GM15510 (cell line): ENCODE data around the gene NBPF3.

Experiments
- POLR2A ChIP-seq: IDR thresholded peaks from 3 replicates; pipeline ENCODE4 v1.6.1; 2011; ENCODE audit warnings: borderline replicate concordance; ENCODE audit not compliant: insufficient read length; ENCODE audit errors: extremely low read depth

The NBPF3 gene

DNA sequence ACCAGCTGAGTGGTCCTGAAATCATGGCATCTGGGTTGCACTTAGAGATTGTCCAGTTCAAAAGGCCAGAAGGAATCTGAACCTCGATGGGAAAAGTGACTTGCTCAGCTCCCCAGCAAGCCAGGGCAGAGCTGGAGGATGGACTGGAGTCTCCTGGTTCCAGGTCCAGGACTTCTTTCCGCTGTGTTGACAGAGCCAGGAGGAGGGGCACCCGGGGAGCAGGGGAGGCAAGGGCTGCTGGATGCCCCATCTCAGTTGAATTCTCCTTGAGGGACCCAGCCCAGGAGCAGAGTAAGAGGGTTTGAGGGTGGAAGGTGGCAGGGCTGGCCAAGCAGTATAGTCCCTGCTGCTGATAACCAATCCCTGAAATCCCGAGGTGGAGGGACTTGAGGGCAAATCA, 66.9 kb downstream of the NBPF3 start:
- TF ChIP-seq POLR2A = no peak

DNA sequence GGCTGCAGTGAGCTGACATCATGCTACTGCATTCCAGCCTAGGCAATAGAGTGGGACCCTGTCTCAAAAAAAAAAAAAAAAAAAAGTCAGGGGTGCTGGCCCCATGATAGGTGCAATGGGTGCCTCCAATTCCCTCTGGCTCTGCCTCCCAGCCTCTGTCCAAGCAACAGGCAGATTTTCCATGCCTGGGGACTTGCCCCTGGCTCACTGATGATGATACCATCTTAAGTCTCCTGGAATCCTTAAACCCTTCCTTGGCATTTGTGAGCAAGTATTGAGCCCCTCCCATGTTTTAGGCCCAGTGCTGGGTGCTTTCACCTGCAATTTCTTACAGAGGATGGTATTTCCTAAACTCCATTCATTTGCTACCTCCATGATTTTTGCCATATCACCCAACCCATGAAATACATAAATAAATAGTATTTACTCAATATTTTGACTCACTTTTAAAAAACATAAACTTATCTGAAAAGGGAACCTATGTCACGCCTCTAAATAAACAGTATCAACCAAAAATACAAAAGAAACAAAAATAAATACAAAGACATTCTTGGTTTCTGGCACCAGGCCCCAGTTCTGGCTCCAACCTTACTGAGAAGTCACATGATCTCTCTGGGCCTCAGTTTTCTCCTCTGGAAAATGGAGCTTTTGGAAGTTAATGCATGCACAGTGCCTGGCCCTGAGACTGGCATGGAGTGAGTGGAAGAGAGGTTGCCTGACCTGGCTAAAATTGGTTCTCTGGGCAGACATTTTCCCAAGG, 67.8 kb downstream of the NBPF3 start:
- TF ChIP-seq POLR2A = no peak

DNA sequence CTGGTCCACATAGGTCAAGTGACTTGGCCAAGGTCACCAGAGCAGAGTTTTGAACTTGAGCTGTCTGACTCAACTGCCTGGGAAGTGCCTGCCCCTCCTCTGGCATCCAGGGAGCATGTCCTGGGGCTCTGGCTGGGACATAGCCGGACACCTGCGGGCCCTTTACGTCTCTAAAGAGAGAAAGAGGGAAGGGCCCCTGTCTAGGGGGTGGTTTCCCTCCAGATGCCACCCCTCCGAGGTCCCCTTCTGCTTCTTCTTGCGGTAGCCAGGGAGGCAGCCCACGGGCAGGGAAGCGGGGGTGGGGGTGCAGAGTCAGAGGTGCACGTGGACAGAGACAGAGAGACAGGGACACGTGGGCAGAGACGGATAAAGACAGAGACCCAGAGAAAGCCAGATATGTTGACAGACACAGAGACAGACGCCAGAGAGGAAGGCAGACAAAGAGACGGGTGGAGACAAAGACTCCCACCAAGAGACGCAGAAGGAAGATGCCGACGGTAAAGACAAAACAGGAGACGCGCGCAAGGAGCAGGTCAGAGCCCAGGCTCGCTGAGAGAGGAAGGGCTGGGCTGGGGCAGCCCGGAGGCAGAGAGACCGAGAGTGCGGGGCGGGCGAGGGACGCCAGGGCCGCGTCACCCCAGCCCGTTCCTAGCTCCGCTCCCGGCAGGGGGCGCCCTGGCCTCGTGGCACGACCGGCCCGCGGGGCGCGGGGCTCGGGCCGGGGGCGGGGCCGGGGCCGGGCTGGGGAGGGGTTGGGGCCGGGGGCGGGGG, 68.8 kb downstream of the NBPF3 start:
- TF ChIP-seq POLR2A = no peak

DNA sequence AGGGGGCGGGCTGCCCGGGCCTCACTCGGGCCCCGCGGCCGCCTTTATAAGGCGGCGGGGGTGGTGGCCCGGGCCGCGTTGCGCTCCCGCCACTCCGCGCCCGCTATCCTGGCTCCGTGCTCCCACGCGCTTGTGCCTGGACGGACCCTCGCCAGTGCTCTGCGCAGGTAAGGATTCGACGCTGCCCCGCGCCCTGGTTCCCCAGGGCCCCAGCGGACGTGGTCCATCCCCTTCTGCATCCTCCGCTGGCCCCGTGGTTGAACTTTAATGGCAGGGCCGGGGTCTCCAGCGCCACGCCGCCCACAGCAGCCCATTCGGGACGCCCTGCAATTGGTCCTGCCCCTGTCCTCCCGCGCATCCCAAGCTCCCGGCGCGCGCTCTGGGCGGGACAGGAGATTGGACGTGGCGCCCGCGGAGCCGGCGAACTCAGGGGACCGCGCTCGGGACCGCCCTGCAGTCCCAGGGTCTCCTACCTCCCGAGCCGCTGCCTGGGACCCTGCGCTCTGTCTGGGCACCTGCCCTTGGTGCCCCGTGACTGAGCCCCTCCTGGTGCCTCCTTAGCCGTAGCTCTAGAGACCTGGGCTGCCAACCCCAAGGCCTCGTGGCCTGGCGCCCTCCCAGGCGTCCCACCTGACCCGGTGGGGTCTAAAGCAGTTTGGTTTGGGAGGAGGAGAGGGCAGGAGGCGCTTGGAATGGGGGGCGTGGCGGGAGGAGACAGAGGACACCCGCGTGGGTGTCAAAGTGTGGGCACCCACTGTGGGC, 69.6 kb downstream of the NBPF3 start, which contains the start of gene ALPL:
TSS of gene ALPL (plus strand) at position 73 of the 762 bp plus-strand sequence. CDS start 44,659 bp downstream, outside the sequence.
- TF ChIP-seq POLR2A = no peak

DNA sequence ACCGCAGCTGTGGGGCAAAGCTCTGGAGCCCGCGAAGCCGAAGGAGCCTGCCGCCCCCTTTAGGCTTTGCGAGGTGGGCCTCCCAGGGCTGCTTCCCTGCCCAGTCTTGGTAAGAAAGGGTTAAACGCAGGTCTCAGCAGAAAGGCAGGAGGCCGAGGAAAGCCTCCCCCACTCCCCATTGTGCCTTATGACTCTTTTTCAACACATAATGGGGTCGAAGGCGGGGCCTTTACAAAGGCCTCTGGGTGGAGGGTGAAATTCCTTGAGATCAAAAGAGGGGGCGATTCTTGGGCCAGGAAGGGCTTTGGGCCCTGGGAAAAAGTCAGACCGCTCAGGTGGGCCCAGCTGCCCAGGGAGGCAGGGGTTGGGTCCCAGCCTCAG, 70.2 kb downstream of the NBPF3 start:
- no peak for TF ChIP-seq POLR2A

DNA sequence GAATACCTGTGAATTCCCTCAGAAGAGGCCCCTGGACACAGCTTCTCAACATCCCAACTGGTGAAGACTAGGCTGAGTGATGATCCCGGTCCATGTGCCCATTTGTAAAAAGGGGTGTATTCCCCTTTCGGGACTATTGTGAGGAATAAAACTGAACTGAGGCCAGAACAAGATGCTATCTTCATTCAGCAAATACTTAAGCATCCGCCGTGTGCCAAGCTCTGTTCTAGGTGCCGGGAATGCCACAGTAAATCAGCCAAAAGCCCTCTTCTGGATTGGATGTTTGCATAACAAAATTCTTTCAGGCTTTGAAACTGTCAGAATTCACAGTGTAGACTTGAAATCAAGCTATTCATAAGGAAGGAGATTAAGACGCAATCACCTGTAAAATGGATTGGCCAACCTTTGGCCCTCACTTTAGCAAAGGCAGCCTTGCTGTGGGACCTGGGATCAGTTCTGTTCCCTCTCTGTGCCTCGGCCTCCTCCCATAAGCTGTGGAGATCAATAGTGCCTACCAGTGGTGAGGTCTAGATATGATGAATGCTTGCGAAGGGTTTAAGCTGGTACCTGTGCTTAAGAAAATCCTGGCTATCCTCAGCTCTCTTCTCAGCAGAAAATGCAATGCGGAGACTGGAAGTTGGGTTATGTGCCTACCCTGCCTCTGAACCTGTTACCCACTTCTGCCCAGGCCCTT, 71.1 kb downstream of the NBPF3 start:
- TF ChIP-seq POLR2A = no peak

DNA sequence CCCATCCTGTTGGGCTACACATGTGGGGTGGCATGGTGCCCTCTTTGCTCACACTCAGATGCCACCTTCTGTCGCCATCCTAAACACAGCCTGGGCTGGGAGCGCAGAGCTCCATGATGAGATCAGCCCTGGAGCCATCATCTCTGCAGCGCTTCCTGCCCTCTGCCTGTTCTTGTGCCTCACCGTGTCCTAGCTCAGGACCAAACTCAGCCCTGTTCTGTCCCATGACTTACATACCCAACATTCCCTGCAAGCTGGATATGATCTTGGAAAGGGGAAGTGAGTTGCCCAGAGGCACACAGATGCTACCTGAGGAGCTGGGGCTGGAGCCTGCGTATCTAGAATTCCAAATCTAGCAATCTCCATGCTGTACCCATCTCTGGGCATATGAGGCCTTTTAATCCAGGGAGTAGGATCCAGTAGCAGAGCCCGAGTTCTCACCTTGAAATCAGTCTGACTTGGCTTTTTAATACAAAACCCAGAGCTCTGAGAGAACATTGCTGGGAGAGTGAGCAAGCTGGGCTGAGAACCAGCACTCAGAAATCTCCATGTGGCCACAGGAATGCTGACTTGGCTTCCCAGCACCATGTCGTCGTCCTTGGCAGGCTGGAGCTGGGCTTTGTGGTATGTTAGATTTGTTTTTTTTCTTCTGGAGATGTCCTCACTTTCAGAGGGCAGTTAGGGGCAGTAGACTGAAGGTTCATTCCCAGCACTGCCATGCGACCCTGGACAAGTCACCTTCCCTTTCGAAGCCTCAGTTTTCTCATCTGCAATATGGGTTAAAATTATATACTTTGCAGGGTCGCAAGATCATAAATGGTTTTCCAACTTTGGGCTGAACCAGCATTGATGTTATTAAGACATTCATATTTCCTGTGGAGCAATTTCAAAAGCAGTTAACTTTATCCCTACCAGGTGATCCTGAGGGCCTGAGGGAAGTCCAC, 71.9 kb downstream of the NBPF3 start:
- no peak for TF ChIP-seq POLR2A

DNA sequence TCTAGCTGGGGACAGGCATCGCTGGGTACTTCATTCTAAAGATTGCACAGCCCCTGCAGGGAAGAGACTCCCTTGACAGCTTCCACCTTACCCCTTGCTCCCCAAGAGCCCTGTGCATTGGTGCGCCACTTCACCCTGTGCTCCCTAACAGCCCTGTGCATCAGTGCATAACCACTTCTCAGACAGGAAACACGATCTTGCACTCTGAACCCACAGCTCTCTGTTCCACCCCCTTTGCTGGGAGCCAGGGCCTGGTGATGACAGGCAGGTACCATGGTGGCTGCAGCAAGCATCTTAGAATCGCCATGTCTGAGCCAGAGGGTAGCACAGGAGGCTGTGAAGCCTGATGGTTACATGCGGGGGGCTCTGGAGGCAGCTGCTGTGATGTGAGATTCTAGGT, 74.3 kb downstream of the NBPF3 start:
- TF ChIP-seq POLR2A = no peak

DNA sequence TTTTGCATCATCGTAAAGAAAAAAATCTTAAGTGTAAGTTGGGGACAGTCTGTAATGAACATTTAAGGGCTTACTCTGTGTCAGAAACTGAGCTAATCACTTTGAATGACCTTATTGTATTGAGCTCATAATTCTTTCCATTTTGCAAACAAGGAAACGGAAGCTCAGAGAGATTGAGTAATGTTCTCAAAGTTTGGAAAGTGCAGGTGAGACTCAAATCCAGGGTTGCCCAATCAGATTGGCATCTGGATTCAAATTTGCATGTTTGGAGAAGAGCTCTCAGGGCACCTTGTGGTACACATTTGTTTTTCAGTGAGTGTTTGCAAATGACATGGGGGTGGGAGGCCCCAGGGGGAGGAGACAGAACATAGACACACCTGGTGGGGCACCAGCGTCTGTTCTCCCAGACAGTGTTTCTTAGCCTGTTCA, 77.2 kb downstream of the NBPF3 start:
- TF ChIP-seq POLR2A = no peak

DNA sequence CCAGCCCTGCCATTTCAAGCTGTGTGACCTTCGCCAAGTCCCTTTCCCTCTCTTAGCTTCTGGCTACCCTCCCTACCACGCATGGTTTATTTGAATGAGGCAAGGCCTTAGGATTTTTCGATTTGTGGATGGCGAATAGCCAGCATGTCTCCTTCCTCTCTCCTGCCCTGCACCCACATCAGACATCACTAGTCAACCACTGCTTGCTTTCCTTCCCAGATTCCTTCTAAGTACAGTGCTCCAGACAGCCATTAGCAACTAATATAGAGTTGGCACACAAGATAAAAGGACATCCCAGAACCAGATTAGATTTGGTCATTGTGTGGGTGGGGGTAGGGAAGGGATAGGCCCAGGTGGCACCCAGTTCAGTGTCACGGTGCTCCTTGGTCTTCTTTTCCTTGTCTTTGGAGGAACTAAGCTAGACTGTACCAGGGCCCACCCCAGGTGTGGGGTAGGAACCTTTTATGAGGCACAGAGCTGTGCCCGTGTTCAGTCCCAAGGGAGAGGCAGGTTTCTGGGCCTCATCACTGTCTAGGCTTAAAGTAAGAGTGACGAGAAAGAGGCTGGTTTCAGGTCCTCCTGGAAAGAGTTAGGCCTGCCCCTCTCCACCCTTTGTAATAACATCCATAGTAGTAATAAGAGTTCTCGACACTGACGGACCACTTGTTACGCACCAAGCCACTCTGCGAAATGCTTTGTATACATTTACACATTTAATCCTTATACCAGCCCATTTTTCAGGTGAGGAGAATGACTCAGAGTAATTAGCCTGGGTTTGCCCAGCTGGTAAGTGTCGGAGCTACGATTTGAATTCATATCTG, 77.9 kb downstream of the NBPF3 start:
- no peak for TF ChIP-seq POLR2A

DNA sequence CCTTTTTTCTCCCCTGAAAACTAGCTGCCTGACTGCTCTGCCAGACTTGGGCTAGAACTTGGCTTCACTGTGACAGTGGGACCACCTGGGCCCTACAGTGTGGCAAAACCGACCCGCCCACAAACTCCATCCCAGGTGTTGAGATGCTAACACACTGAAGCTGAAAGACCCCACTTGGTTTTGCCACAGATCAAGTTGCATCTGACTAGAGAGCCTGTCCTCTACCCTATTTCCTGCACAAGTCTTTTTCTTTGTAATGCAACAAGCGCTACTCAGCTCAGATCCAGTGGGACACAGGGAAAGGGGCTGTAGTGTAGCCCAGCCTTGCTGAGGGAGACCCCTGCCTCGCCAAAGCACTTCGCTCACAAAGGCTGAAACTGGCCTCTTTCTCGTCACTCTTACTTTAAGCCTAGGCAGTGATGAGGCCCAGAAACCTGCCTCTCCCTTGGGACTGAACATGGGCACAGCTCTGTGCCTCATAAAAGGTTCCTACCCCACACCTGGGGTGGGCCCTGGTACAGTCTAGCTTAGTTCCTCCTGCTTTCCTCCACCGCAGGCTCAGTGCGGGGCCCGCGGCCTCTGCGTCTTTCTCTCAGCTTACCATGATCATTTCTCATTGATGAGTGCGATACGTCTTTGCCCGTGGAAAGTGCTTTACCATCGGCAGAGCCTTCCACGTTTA, 79.0 kb downstream of the NBPF3 start:
- no peak for TF ChIP-seq POLR2A

DNA sequence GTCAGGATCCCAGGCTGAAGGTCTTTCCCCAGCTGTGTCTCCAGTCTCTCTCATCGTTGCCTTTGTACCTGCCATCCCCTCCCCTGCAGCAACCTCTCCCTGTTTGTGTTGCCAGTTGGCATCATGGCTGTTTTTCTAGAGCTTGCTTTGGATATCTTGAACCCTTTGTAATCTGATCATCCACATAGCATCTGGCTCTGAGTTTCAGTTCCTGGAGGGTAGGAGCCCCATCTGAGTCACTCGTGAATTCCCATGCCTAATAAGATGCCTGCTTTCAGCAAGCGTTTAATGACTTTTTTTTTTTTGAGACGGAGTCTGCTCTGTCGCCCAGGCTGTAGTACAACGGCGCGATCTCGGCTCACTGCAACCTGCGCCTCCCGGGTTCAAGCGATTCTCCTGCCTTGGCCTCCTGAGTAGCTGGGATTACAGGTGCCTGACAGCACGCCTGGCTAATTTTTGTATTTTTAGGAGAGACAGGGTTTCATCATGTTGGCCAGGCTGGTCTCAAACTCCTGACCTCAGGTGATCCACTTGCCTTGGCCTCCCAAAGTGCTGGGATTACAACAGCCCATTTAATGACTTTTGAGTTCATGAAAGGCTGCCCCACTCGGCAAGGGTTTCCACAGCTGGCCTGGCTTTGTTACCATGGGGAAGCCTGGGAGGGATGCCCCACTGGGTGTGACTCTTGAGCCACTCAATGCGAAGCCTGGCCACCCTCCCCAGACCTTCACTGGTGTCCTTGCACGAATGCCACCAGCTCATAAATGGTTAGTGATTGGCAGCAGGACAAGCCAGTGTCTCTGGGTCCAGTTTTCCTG, 81.2 kb downstream of the NBPF3 start:
- TF ChIP-seq POLR2A = no peak

DNA sequence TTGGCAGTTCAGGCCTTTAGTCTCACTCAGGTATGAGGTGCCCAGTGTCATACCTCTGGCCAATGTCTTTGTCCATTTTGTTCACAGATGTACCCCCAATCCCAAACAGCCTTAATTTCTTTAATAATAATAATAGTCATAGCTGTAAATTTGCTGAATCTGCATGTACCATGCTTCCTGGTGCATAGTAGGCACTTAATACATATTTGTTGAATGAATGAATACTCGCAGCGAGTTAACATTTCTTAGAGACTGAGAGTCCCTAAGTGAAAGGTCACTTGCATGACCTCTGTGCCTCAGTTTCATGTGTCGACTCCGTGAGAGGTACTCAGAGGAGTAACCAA, 81.8 kb downstream of the NBPF3 start:
- TF ChIP-seq POLR2A = no peak
